Left ventricle myocardium superior (tissue), 1 donor: ENCODE data around the gene C14orf39. TPM values are rescaled to one million over a fixed set of nuclear protein-coding genes. Genes with fewer than 3 reads are reported as not detected.
"Not testable (repeated sequence)": the region's sequence is repeated elsewhere in the genome, so short reads cannot be mapped to it uniquely, and the experiment has no call there.

ENCODE experiments used
- ATAC-seq: fragments of 200-7000 bp; cut with Tn5 transposase; one replicate; pipeline ENCODE4 v1.9.1; 2020; ENCODE audit warnings: mild to moderate bottlenecking, moderate library complexity
- DNase-seq: peaks from one replicate; pipeline ENCODE4 v3.0.0-alpha.2; 2020
- intact Hi-C: fragments of 100-400 bp; cut with micrococcal nuclease; formaldehyde crosslinking; loops from one replicate; pipeline ENCODE4 v1.11.0; 2022
- total RNA-seq: library from RNA; stranded (reverse); fragmentation: NEBNext Ultra II Directional; extraction: Animal tissue kit (Norgen Biotek cat#: 25700); gene quantifications from one replicate; pipeline ENCODE4 v1.2.1, GENCODE V29; 2021
- donor health status: DM: no; HTN: yes; CAD: no; lungs with severe emphysema.

Gene C14orf39
- total RNA-seq, 1 donor from 2014 or later: not detected

- ATAC-seq (no peak), DNase-seq (no peak)
- intact Hi-C loops: no loop called here
Measured at GRCh38 chr14:60502541-60502940, 16.7 kb upstream of the C14orf39 start.

GRCh38 chr14:60495946-60496345 is 10.1 kb upstream of the C14orf39 start:
- ATAC-seq (no peak), DNase-seq (no peak)
- intact Hi-C loops: no loop called here

GRCh38 chr14:60490270-60490669 is 4.4 kb upstream of the C14orf39 start:
- DNase-seq (no peak), ATAC-seq (no peak)
- intact Hi-C loops: no loop called here

GRCh38 chr14:60488175-60488574 is 2.3 kb upstream of the C14orf39 start:
- no peak for DNase-seq
- intact Hi-C loops: no loop called here

GRCh38 chr14:60487211-60487610 is 1.3 kb upstream of the C14orf39 start:
- ATAC-seq: no peak
- intact Hi-C loops: no loop called here
- no peak for DNase-seq

More at GRCh38 chr14:60488175-60488574, 2.3 kb upstream of the C14orf39 start:
- ATAC-seq: no peak

GRCh38 chr14:60485057-60485597 is 736 bp downstream of the C14orf39 start:
- ATAC-seq: no peak
- intact Hi-C loops: no loop called here
- no peak for DNase-seq

- intact Hi-C loops: no loop called here
- ATAC-seq: no peak
Measured at GRCh38 chr14:60482743-60483142, 3.1 kb downstream of the C14orf39 start.

GRCh38 chr14:60480248-60480647 is 5.6 kb downstream of the C14orf39 start:
- intact Hi-C loops, DNase-seq, ATAC-seq: not testable (repeated sequence)

More at GRCh38 chr14:60482743-60483142, 3.1 kb downstream of the C14orf39 start:
- DNase-seq: no peak

- ATAC-seq (no peak), DNase-seq (no peak)
Measured at GRCh38 chr14:60455875-60456274, 30.0 kb downstream of the C14orf39 start.

GRCh38 chr14:60430276-60430675 is 55.6 kb downstream of the C14orf39 start:
- intact Hi-C loops: no loop called here
- no peak for DNase-seq
- no peak for ATAC-seq

More at GRCh38 chr14:60455875-60456274, 30.0 kb downstream of the C14orf39 start:
- intact Hi-C loops: no loop called here

GRCh38 chr14:60420050-60420449 is 65.8 kb downstream of the C14orf39 start:
- DNase-seq (no peak), ATAC-seq (no peak)
- intact Hi-C loops: no loop called here

- ATAC-seq, intact Hi-C loops, DNase-seq: not testable (repeated sequence)
Measured at GRCh38 chr14:60397550-60397949, 88.3 kb downstream of the C14orf39 start.

GRCh38 chr14:60396718-60397343 is 89.0 kb downstream of the C14orf39 start:
- no peak for ATAC-seq
- no peak for DNase-seq

More at GRCh38 chr14:60396718-60397343, 89.0 kb downstream of the C14orf39 start:
- intact Hi-C loops: no loop called here

Other genes with a start within 250 kb of the C14orf39 start
- gene PPM1A, start 236.8 kb downstream of the C14orf39 start, total RNA-seq: 117 TPM
- not detected for gene SIX6, start 23.1 kb upstream of the C14orf39 start, total RNA-seq
- gene SIX1, start 163.4 kb upstream of the C14orf39 start, total RNA-seq: not detected
- gene SIX4, start 238.3 kb upstream of the C14orf39 start, total RNA-seq: 1.6 TPM
- gene MNAT1, start 248.7 kb upstream of the C14orf39 start, total RNA-seq: 25.8 TPM